Non-pigmented ciliary epithelial cell (primary cell): ENCODE results near the gene AKAP7.
"Not testable (repeated sequence)": the region's sequence is repeated elsewhere in the genome, so short reads cannot be mapped to it uniquely, and the experiment has no call there.

ENCODE experiments used
- DNase-seq: peaks from one replicate; pipeline ENCODE4 v3.0.0-alpha.2; 2010; ENCODE audit warnings: low read depth

The AKAP7 gene

DNA sequence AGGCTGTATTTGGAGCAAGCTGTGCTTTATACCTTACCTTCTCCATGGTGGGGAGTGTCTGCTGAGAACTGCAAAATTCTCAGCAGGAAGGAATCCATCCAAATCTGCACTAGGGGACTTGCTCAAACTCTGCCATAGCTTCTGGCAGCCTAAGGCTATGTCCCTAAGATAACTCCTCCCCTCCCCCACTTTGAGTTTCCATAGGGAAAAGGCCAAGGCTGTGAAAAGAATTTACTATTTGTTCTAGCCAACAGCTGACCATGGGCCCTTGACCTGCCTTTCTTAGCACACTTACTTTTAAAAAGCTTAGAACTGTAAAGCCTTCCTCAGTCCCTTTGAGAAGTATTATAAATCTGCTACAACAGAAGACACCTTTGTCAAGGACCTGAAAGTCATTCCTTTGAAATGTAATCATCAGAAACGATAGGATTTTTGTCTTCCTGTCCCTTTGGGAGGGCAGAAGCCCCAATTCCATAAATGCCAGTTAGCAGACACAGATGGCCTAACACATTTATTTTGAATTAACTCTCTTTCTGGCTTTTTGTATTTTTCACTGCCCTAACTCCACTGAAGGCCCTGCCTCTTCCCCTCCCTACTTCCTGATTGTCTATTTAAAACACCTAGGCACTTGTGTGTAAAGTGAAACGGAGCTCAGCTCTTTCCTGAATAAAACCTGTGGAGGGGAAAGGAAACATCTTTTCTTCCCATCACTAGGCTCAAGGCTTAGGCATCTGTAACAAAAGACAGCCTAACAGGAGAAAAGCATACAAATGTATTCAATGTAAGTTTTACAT, 157.1 kb downstream of the AKAP7 start:
- DNase-seq = no peak

DNA sequence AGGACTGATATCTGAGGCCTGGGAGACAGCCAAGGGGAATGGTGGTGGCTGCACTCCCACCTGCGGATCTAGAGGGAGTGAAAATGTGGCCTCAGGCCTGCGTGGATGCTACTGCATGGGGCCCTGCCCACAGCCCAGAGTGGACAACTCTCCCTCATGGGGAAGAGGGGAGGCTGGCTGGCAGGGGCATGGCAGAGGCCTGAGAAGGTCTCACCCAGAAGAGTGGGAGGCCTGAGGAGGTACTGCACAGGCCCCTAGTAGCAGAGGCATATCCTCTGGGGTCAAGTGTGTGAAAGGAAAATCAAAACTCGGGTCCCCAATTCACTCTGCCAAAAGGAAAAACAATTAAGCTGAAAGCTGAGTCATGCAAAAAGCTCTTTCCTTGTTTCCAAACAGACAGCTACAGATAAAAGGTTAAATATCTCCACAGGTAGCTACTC, 158.2 kb downstream of the AKAP7 start:
- no peak for DNase-seq

DNA sequence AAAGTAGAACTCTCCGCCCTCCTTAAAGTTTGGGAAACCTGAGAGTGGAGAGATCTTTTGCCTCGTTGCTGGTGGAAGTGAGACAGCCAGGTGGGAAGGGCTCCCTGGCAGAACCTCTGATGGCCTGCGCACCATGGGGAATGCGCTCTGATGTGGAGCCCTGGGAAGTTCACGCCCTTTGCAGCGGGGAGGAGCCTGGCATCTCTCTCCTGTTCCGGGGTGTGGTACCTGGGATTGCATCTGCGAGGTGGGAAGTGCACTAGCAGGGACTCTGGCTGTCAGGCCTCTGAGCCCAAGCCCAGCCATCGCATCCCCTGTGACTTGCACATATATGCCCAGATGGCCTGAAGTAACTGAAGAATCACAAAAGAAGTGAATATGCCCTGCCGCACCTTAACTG, 159.8 kb downstream of the AKAP7 start:
- DNase-seq = no peak

DNA sequence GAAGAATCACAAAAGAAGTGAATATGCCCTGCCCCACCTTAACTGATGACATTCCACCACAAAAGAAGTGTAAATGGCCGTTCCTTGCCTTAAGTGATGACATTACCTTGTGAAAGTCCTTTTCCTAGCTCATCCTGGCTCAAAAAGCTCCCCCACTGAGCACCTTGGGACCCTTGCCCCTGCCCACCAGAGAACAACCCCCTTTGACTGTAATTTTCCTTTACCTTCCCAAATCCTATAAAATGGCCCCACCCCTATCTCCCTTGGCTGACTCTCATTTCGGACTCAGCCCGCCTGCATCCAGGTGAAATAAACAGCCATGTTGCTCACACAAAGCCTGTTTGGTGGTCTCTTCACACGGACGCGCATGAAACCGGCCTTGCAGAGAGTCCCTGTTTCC, 165.6 kb downstream of the AKAP7 start:
- DNase-seq = not testable (repeated sequence)

DNA sequence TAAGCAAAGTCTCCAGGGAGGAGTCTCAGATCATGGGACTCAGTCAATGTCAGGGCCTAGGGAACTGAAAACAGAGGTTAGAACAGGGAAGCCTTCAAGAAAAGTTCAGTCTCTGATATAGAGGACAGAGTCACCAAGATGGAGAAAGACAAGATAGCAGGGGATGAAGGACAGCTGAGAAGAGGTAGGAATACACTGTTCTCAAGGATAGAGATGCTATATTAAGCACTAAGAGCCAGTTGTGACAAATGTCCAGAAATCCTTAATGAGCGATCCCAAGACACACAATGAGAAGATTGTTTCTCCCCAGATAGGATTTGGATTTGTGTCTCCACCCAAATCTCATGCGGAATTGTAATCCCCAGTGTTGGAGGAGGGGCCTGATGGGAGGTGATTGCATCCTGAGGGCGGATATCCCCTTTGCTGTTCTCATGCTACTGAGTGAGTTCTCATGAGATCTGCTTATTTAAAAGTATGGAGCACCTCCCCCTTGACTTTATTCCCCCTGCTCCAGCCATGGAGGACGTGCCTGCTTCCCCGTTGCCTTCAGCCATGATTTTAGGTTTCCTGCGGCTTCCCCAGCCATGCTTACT, 168.2 kb downstream of the AKAP7 start:
- DNase-seq = no peak

DNA sequence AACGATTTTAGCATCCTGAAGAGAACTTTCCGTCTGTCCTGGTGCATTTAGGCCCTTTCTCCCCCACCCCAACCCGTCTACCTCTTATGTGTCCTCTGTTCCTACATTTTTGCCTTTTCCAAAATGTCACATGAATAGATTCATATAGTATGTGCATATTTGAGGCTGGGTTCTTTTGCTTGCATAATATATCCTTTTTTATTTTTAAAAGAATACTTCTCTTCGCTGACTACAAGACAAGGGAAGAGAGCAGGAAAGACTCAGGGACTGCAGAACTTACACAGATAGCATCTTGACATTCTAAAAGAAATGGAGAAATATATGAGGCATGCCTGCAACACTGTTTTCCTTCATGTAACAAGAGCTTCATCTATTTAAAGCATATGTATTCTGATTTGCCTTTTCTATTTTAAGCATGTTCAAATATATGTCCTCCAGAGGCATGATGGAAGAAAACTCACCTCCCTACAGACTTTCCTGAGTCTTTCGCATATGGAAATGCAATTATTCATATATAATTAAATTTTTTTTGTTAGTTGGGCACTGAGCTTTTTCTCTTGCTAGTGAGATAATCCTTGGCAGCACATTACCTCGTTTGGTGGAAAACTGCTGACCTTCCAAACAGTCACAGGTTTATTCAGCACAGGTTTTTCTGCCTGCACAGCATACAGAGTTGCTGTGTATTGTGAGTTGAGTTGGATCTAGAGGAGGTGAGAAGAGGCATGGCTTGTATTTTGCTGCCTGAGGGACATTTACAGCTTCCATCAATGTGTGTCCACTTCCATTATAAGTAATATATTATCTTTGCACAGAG, 170.0 kb downstream of the AKAP7 start:
- DNase-seq = no peak

DNA sequence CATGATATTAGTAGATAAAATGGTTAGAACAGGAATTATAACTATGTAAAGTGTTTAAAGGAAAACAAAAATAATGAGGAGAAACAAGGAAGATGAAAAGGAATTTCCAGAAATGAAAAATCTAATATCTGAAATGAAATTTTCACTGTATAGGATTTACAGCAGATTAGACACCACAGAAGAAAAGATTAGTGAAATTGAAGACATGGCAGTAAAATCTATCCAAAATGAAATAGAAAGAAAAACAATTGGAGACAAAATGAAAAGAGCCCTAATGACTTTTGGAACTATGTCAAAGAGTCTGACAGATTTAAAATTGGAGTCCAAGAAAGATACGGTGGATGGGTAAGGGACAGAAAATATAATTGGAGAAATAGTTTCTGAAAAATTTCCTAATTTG, 174.2 kb downstream of the AKAP7 start:
- DNase-seq = no peak

DNA sequence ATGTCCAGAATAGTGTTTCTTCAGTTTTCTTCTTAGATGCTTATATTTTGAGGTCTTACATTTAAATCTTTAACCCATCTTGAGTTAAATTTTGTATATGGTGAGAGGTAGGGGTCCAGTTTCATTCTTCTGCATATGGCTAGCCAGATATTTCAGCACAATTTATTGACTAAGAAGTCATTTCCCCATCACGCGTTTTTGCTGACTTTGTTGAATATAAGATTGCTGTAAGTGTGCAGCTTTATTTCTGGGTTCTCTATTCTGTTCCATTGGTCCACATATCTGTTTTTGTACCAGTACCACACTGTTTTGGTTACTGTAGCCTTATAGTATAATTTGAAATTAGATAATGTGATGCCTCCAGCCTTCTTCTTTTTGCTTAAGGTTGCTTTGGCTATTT, 179.6 kb downstream of the AKAP7 start:
- DNase-seq = no peak

DNA sequence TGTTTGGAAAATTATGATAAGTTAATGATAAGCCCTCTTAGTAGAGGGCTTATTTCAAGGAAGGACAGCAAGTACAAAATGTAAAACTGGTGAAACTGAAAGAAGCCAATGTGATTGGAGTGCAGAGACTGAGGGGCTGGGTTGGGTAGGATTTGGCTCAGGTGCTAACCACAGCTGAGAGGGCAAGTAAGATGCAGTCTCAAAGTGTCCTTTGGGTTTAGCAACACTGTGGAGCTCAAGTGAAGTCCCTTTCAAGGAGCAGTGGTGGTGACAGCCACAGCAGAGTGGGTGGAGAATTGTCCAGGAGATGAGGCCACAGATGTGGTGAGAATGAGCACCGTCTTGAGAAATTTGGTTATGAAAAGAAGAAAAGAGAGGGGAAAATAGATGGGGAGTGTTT, 181.4 kb downstream of the AKAP7 start:
- DNase-seq = no peak

DNA sequence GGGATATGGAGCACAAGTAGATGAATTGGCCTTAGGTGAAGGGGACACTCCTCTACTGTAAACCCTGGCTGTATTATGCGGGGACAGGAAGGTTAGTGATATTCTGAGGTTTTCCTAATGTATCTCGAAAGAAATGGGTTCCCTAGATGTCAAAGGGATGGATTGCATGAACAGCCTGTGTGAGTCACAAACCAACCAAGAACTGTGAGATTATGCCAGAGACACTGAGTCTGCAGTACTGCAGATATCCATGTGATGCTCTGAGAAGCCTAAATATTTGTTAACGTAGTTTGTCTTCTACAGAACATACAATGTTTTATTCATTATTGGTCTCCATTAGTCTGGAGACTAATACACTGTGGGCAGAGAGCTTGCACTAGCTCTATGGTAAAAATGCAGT, 182.2 kb downstream of the AKAP7 start:
- DNase-seq = no peak

DNA sequence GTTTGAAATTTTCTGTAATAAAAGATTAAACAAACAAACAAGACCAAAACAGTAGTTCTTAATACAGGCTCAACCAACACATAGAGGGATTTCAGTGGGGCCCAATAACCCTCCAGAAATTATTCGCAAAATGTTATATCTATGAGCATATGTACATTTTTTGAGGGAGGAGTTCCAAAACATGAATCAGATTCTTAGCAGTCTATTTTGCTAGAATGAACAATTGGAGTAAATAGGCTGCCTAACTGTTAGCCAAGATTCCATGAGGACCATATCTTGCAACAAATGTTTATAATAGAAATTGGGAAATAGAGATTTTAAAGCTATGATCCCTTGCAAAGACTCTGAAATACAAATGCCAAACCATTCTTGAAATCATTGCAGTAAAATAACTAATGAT, 186.3 kb downstream of the AKAP7 start:
- DNase-seq = no peak

DNA sequence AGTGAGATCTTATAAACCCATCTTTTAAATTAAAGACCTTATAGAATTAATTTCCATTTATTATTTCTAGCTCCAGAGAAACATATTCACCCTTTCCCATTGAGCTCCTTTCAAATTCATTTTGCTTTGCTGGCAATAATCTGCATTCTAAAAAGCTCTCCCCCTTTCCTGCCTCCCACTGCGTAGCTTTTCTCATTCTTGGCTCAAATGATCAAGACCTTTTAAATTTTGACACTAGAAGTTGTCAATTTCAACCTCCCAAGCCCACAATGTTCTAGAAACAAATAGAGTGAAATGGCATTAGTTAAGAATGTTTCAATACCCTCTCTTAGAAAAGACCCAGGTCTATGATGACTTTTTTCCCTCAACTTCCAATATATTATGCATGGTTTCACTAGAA, 186.9 kb downstream of the AKAP7 start:
- DNase-seq = no peak

DNA sequence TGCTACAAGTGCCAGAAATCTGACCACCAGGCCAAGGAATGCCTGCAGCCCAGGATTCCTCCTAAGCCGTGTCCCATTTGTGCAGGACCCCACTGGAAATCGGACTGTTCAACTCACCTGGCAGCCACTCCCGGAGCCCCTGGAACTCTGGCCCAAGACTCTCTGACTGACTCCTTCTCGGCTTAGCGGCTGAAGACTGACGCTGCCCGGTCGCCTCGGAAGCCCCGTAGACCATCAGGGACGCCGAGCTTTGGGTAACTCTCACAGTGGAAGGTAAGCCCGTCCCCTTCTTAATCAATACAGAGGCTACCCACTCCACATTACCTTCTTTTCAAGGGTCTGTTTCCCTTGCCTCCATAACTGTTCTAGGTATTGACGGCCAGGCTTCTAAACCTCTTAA, 190.4 kb downstream of the AKAP7 start:
- not testable (repeated sequence) for DNase-seq

DNA sequence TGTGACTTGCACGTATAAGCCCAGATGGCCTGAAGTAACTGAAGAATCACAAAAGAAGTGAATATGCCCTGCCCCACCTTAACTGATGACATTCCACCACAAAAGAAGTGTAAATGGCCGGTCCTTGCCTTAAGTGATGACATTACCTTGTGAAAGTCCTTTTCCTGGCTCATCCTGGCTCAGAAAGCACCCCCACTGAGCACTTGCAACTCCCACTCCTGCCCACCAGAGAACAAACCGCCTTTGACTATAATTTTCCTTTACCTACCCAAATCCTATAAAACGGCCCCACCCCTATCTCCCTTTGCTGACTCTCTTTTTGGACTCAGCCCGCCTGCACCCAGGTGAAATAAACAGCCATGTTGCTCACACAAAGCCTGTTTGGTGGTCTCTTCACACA, 193.5 kb downstream of the AKAP7 start:
- not testable (repeated sequence) for DNase-seq

DNA sequence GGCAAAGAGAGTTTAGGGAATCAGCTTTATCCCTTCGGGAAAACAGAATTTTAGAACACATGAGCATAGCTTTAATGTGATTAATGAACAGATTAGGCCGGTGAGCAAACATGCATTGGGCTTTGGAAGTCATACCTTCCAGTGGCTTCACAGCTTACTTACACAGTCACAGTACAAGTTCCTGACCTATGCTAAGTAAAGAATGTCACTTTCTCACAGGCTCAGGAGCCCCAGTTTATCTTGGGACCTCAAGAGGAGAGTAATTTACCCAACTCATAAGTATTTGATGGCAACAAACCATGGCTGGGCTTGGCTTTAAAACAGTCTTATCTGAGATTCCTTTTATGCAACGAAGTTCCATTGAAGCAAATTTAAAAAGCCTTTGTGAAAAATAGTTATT, 195.9 kb downstream of the AKAP7 start:
- DNase-seq = no peak

DNA sequence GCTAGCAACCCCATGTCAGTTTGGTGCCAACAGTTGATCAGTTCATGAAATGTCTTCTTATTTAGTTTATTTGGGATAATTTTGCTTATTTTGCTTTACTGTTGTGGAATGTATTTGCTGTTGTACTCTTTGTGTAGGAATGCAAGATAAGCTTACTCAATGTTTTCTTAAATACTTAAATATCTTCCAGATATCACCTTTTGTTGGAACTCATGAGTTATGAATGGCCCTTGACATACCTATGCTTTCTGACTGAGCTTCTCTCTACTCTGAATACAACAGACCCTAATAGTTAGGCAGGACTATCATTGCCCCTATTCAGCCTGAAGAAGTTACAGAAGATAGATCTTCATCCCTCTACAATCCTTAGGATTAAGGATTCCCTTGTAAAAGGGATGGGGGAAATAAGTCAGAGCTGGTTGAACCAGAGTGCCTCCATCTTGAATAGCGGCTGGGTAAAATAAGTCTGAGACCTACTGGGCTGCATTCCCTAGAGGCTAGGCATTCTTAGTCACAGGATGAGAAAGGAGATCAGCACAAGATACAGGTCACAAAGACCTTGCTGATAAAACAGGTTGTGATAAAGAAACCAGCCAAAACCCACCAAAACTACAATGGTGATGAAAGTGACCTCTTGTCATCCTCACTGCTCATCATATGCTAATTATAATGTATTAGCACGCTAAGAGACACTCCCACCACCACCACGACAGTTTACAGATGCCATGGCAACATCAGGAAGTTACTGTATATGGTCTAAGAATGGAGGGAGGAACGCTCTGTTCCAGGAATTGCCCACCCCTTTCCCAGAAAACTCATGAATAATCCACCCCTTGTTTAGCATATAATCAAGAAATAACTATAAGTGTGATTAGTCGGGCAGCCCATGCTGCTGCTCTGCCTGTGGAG, 196.9 kb downstream of the AKAP7 start:
- DNase-seq = no peak
